PFSK-1 (cell line): ENCODE data around the gene PERCC1.

Experiments used
- POLR2AphosphoS5 ChIP-seq: IDR thresholded peaks from 2 replicates; pipeline ENCODE4 v1.6.1; 2012; ENCODE audit warnings: low read depth, mild to moderate bottlenecking, control low read depth, low read length, moderate library complexity
- SIN3A ChIP-seq: IDR thresholded peaks from 2 replicates; pipeline ENCODE4 v1.6.1; 2012; ENCODE audit warnings: mild to moderate bottlenecking, low read length, moderate library complexity, borderline replicate concordance; ENCODE audit not compliant: insufficient read depth
- TAF1 ChIP-seq: IDR thresholded peaks from 2 replicates; pipeline ENCODE4 v1.6.1; 2012; ENCODE audit warnings: low read length, control low read depth, borderline replicate concordance; ENCODE audit not compliant: insufficient read depth

GRCh38 chr16:1474796-1475551 lies 44.1 kb downstream of the PERCC1 start, which contains the start of gene CLCN7:
- TF ChIP-seq POLR2AphosphoS5 (peak; percentile 70), TAF1 (no peak), SIN3A (peak; percentile 94; the same call in 1 of the 2 replicates)
